B cell (primary cell): ENCODE data around the gene SMC4.

Source experiments
- EZH2 ChIP-seq: IDR thresholded peaks from 2 replicates; pipeline ENCODE4 v1.6.1; 2012; ENCODE audit warnings: borderline replicate concordance, low read depth, mild to moderate bottlenecking, moderate library complexity, low read length; ENCODE audit not compliant: insufficient read depth, poor library complexity, severe bottlenecking
- TF ChIP-seq, protein P1 (sequence below): fragments of 200-600 bp; IDR thresholded peaks from one replicate; pipeline ENCODE4 v1.8.0; 2022; ENCODE audit warnings: antibody characterized with exemption, mild to moderate bottlenecking

- TF ChIP-seq, protein P1, sequence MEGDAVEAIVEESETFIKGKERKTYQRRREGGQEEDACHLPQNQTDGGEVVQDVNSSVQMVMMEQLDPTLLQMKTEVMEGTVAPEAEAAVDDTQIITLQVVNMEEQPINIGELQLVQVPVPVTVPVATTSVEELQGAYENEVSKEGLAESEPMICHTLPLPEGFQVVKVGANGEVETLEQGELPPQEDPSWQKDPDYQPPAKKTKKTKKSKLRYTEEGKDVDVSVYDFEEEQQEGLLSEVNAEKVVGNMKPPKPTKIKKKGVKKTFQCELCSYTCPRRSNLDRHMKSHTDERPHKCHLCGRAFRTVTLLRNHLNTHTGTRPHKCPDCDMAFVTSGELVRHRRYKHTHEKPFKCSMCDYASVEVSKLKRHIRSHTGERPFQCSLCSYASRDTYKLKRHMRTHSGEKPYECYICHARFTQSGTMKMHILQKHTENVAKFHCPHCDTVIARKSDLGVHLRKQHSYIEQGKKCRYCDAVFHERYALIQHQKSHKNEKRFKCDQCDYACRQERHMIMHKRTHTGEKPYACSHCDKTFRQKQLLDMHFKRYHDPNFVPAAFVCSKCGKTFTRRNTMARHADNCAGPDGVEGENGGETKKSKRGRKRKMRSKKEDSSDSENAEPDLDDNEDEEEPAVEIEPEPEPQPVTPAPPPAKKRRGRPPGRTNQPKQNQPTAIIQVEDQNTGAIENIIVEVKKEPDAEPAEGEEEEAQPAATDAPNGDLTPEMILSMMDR = no peak
- TF ChIP-seq EZH2 = no peak
Observed at GRCh38 chr3:160374925-160375324, 24.5 kb upstream of the SMC4 start.
